Keratinocyte (primary cell): ENCODE results near the gene G3BP2. TPM values are rescaled to one million over a fixed set of nuclear protein-coding genes. Genes with fewer than 3 reads are reported as not detected.
A peak's percentile ranks its signal among the peaks of the same experiment; 100 is the strongest.

Experiments
- DNase-seq: peaks from one replicate; pipeline ENCODE4 v3.0.0-alpha.2; 2011; ENCODE audit warnings: low read depth, missing footprints, low spot score
- FAIRE-seq: peaks from 2 replicates; lab custom pipeline; 2011; peaks lifted over from hg19 to GRCh38; lab: Jason Lieb, UNC
- H2AFZ ChIP-seq: 2 replicates; pipeline ENCODE4 v1.6.0; 2012; ENCODE audit warnings: low read length, control low read depth, inconsistent platforms; ENCODE audit not compliant: control insufficient read depth
- H3K27ac ChIP-seq: 2 replicates; pipeline ENCODE4 v1.5.1; 2011; ENCODE audit warnings: low read length; ENCODE audit not compliant: control insufficient read depth, insufficient read depth
- H3K27me3 ChIP-seq: 3 replicates; pipeline ENCODE4 v1.6.0; 2011; ENCODE audit warnings: low read length; ENCODE audit not compliant: control insufficient read depth, insufficient read depth; ENCODE audit errors: extremely low read depth
- H3K36me3 ChIP-seq, 2 experiments: 2 replicates in 1 of 2; 3 replicates in 1 of 2; pipeline ENCODE4 v1.5.1; 2011; ENCODE audit warnings: low read length in 2 of 2, mild to moderate bottlenecking in 1 of 2; ENCODE audit not compliant: control insufficient read depth in 2 of 2, insufficient read depth in 2 of 2; ENCODE audit errors: extremely low read depth in 1 of 2
- H3K4me1 ChIP-seq: 3 replicates; pipeline ENCODE4 v1.5.1; 2011; ENCODE audit warnings: low read length; ENCODE audit not compliant: control insufficient read depth, insufficient read depth; ENCODE audit errors: extremely low read depth
- H3K4me2 ChIP-seq: 3 replicates; pipeline ENCODE4 v1.6.0; 2011; ENCODE audit warnings: low read depth, low read length; ENCODE audit not compliant: control insufficient read depth, insufficient read depth; ENCODE audit errors: extremely low read depth
- H3K4me3 ChIP-seq, 3 experiments: fragments of 200-600 bp in 1 of 3; sonication (generic) in 1 of 3; 2 replicates in 2 of 3; 3 replicates in 1 of 3; pipeline ENCODE4 v1.5.1; 2011 to 2016; ENCODE audit warnings: low read length in 3 of 3, mild to moderate bottlenecking in 3 of 3, control low read depth in 2 of 3, inconsistent platforms in 1 of 3, low read depth in 1 of 3, mixed read lengths in 1 of 3, mixed run types in 1 of 3, moderate library complexity in 1 of 3; ENCODE audit not compliant: control insufficient read depth in 2 of 3, insufficient read depth in 2 of 3; ENCODE audit errors: extremely low read depth in 1 of 3
- H3K79me2 ChIP-seq: 2 replicates; pipeline ENCODE4 v1.6.0; 2012; ENCODE audit warnings: low read length; ENCODE audit not compliant: control insufficient read depth, insufficient read depth
- H3K9ac ChIP-seq: 3 replicates; pipeline ENCODE4 v1.6.0; 2011; ENCODE audit warnings: low read length; ENCODE audit not compliant: control insufficient read depth, insufficient read depth; ENCODE audit errors: extremely low read depth
- H3K9me1 ChIP-seq: 3 replicates; pipeline ENCODE4 v1.6.0; 2011; ENCODE audit warnings: low read length; ENCODE audit not compliant: control insufficient read depth, insufficient read depth; ENCODE audit errors: extremely low read depth
- H3K9me3 ChIP-seq: 2 replicates; pipeline ENCODE4 v1.5.1; 2012; ENCODE audit warnings: low read depth, low read length; ENCODE audit not compliant: control insufficient read depth
- H4K20me1 ChIP-seq: 3 replicates; pipeline ENCODE4 v1.6.0; 2011; ENCODE audit warnings: low read length; ENCODE audit not compliant: control insufficient read depth, insufficient read depth; ENCODE audit errors: extremely low read depth
- CTCF ChIP-seq, 3 experiments: IDR thresholded peaks in 1 of 3; conservative IDR thresholded peaks in 1 of 3; optimal IDR thresholded peaks in 1 of 3; 2 replicates in 2 of 3; 3 replicates in 1 of 3; pipeline versions ENCODE3 to v1.5.1; 2011; ENCODE audit warnings: low read length in 3 of 3, mild to moderate bottlenecking in 3 of 3, moderate library complexity in 2 of 3, control low read depth in 1 of 3, inconsistent platforms in 1 of 3; ENCODE audit not compliant: insufficient read depth in 2 of 3; ENCODE audit errors: extremely low read depth in 1 of 3
- EZH2 ChIP-seq: IDR thresholded peaks from one replicate; pipeline ENCODE4 v1.6.1; 2012; ENCODE audit warnings: inconsistent platforms, mild to moderate bottlenecking, low read length, moderate library complexity
- dilution Hi-C: fragments of 300-500 bp; cut with MboI; formaldehyde crosslinking; loops from one replicate; pipeline ENCODE4 v1.7.0; 2020; ENCODE audit warnings: low sequenced_read_pairs; ENCODE audit not compliant: extremely low pct_ligation_motif_present
- polyA plus RNA-seq, 5 experiments: library from polyadenylated mRNA; depleted of rRNA in 3 of 5; stranded (reverse) in 3 of 5; stranded (forward) in 1 of 5; unstranded in 1 of 5; fragments of >200 nt; gene quantifications; 1 replicate in 1 of 5; 2 replicates in 3 of 5; 3 replicates in 1 of 5; pipeline versions ENCODE4 v1.2.1 to v1.2.3, GENCODE V29; 2011 to 2012; ENCODE audit warnings: missing spikeins in 2 of 5, low read depth in 1 of 5, low replicate concordance in 1 of 5

Gene G3BP2
- polyA plus RNA-seq, 1 donor (not counting 4 experiments of a cell fraction or from before 2014, with no cell fraction given) = 137 TPM

- no peaks in the 10 kb centered on the region for H3K9me1 ChIP-seq
- no peaks in the 10 kb centered on the region for H3K27me3 ChIP-seq
- no peak overlapping the region for H3K27ac ChIP-seq
- peaks cover 11% of the 10 kb centered on the region for H3K4me1 ChIP-seq
- H2AFZ ChIP-seq = no peak overlapping the region
- no peak overlapping the region for H3K4me2 ChIP-seq
- no peak for TF ChIP-seq CTCF (optimal IDR thresholded peaks at IDR 0.05 in 1 of 3, IDR thresholded peaks at IDR 0.05 in 1 of 3, conservative IDR thresholded peaks at IDR 0.05 in 1 of 3; ENCODE audit: extremely low read depth in 1 of 3, insufficient read depth in 2 of 3, low read length in 3 of 3)
- no peak for TF ChIP-seq EZH2
- no peaks in the 10 kb centered on the region for H3K9me3 ChIP-seq
- FAIRE-seq (no peak), DNase-seq (peak; percentile 13)
- no peak overlapping the region for H3K9ac ChIP-seq
- no peaks in the 10 kb centered on the region for H3K36me3 ChIP-seq
- no peaks in the 10 kb centered on the region for H3K79me2 ChIP-seq
- no peaks in the 10 kb centered on the region for H4K20me1 ChIP-seq
- dilution Hi-C loops = no loop called here
- no peak overlapping the region for H3K4me3 ChIP-seq
These were observed 39.4 kb downstream of the G3BP2 start for GRCh38 chr4:75633846-75634245.

GRCh38 chr4:75630937-75631329 is 42.3 kb downstream of the G3BP2 start:
- H3K27ac ChIP-seq = peak overlapping the region; percentile 54
- TF ChIP-seq EZH2 = no peak
- no peaks in the 10 kb centered on the region for H3K9me1 ChIP-seq
- H3K9ac ChIP-seq = peak overlapping the region; percentile 71
- no peak for DNase-seq
- FAIRE-seq = no peak
- no peaks in the 10 kb centered on the region for H4K20me1 ChIP-seq
- H3K9me3 ChIP-seq = no peaks in the 10 kb centered on the region
- peaks cover 11% of the 10 kb centered on the region for H3K4me1 ChIP-seq
- peak overlapping the region; percentile 97 for H2AFZ ChIP-seq
- H3K4me3 ChIP-seq = peak overlapping the region; percentile 40 to 90 (median 73)
- H3K36me3 ChIP-seq = no peaks in the 10 kb centered on the region
- dilution Hi-C loops = no loop called here
- H3K4me2 ChIP-seq = peak overlapping the region; percentile 97
- no peaks in the 10 kb centered on the region for H3K79me2 ChIP-seq
- no peaks in the 10 kb centered on the region for H3K27me3 ChIP-seq
